AG04450 (cell line): ENCODE data around the gene TAF9. TPM values are rescaled to one million over a fixed set of nuclear protein-coding genes. Genes with fewer than 3 reads are reported as not detected.
"Not testable (repeated sequence)": the region's sequence is repeated elsewhere in the genome, so short reads cannot be mapped to it uniquely, and the experiment has no call there.

ENCODE experiments used
- CTCF ChIA-PET: fragments of 300-600, 350-600 bp; formaldehyde crosslinking; extraction: SDS; loops from one replicate; lab custom pipeline; 2022; ENCODE audit warnings: antibody characterized with exemption, inconsistent platforms; lab: Charles Lee
- POLR2A ChIA-PET: fragments of 350-600 bp; formaldehyde crosslinking; extraction: SDS; loops from one replicate; lab custom pipeline; 2021; ENCODE audit warnings: antibody characterized with exemption, inconsistent platforms; lab: Yijun Ruan, JAX
- DNase-seq: peaks from one replicate; pipeline ENCODE4 v3.0.0-alpha.2; 2011; ENCODE audit warnings: low read depth, low spot score
- H3K27ac ChIP-seq: one replicate; pipeline ENCODE4 v1.5.1; 2012; ENCODE audit warnings: low read depth, low read length, control low read depth
- H3K27me3 ChIP-seq: one replicate; pipeline ENCODE4 v1.6.0; 2012; ENCODE audit warnings: low read length; ENCODE audit not compliant: control insufficient read depth, insufficient read depth
- H3K4me3 ChIP-seq: 2 replicates; pipeline ENCODE4 v1.5.1; 2011; ENCODE audit warnings: mild to moderate bottlenecking, low read depth, low read length, control low read depth
- H3K9me3 ChIP-seq: 2 replicates; pipeline ENCODE4 v1.5.1; 2012; ENCODE audit warnings: low read length; ENCODE audit not compliant: control insufficient read depth, insufficient read depth
- CTCF ChIP-seq: IDR thresholded peaks from 2 replicates; pipeline ENCODE4 v1.5.1; 2011; ENCODE audit warnings: low read depth, low read length, control low read depth, inconsistent platforms
- polyA plus RNA-seq: library from polyadenylated mRNA; depleted of rRNA; stranded (reverse); fragments of >200 nt; gene quantifications from 2 replicates; pipeline ENCODE4 v1.2.3, GENCODE V29; 2011

The TAF9 gene
- polyA plus RNA-seq, 1 experiment, result 207 TPM

GRCh38 chr5:69341520-69342161, 27.7 kb downstream of the TAF9 start:
- H3K4me3 ChIP-seq, result no peak overlapping the region
- TF ChIP-seq CTCF, result no peak
- ChIA-PET CTCF (no interaction called here), POLR2A (no interaction called here)
- no peaks in the 10 kb centered on the region for H3K27me3 ChIP-seq
- no peak overlapping the region for H3K27ac ChIP-seq
- no peaks in the 10 kb centered on the region for H3K9me3 ChIP-seq
- DNase-seq, result no peak

- DNase-seq, result no peak
- Histone ChIP-seq H3K4me3 (no peak overlapping the region), H3K27ac (no peak overlapping the region), H3K27me3 (no peaks in the 10 kb centered on the region), H3K9me3 (no peaks in the 10 kb centered on the region; the same call in 1 of the 2 replicates)
- ChIA-PET POLR2A (interaction anchor here (0.6 to 0.8 kb wide), 2 partner anchors 98 to 242 kb away, joined by 3 to 6 read pairs; partner anchors contain the start of gene SLC30A5), CTCF (interaction anchor here (0.6 to 4.8 kb wide), 25 partner anchors 8 to 292 kb away, joined by 3 to 58 read pairs (median 5); partner anchors contain the start of genes CDK7 and SLC30A5)
- TF ChIP-seq CTCF, result no peak
Observed at GRCh38 chr5:69335341-69335935, 33.9 kb downstream of the TAF9 start.

- POLR2A ChIA-PET, result interaction anchor here (0.8 kb wide), 1 partner anchor 241 kb away, joined by 3 read pairs; the partner anchor contains the start of gene SLC30A5
- CTCF ChIA-PET, result interaction anchor here (0.6 to 4.8 kb wide), 32 partner anchors 8 to 292 kb away, joined by 3 to 58 read pairs (median 4); partner anchors contain the start of genes CDK7 and SLC30A5
- Histone ChIP-seq H3K9me3 (no peaks in the 10 kb centered on the region; the same call in 1 of the 2 replicates), H3K27me3 (no peaks in the 10 kb centered on the region), H3K4me3 (no peak overlapping the region), H3K27ac (no peak overlapping the region)
- peak; percentile 87 for TF ChIP-seq CTCF
- DNase-seq, result peak; percentile 46
Observed at GRCh38 chr5:69334793-69335268, 34.5 kb downstream of the TAF9 start.

- not testable (repeated sequence) for DNase-seq, H3K27me3 ChIP-seq, H3K9me3 ChIP-seq, H3K27ac ChIP-seq, H3K4me3 ChIP-seq
- ChIA-PET CTCF (interaction anchor here (0.6 to 4.8 kb wide), 18 partner anchors 9 to 291 kb away, joined by 3 to 58 read pairs (median 4); partner anchors contain the start of genes CDK7 and SLC30A5), POLR2A (interaction anchor here (0.6 to 0.7 kb wide), 2 partner anchors 40 to 118 kb away, joined by 3 to 4 read pairs; no protein-coding TSS in a partner anchor)
Observed at GRCh38 chr5:69333668-69334315, 35.5 kb downstream of the TAF9 start.
